GM23338 (cell line): ENCODE results near the gene KCTD21. TPM values are rescaled to one million over a fixed set of nuclear protein-coding genes. Genes with fewer than 3 reads are reported as not detected.

ENCODE experiments used
- ATAC-seq: fragments of 200-7000 bp; cut with Tn5 transposase; 3 replicates; pipeline ENCODE4 v1.9.1; 2020
- DNase-seq: peaks from one replicate; pipeline ENCODE4 v3.0.0-alpha.2; 2015; ENCODE audit warnings: low spot score
- H2AFZ ChIP-seq: fragments of 200-600 bp; sonication (generic); 2 replicates; pipeline ENCODE4 v1.8.0; 2016; ENCODE audit warnings: antibody characterized with exemption, mild to moderate bottlenecking, moderate library complexity
- H3F3A ChIP-seq: fragments of 200-600 bp; sonication (generic); replicated peaks from 2 replicates; pipeline ENCODE4 v1.8.0; 2017; ENCODE audit warnings: antibody characterized with exemption, mixed run types, low read depth
- H3K27ac ChIP-seq: fragments of 200-600 bp; sonication (generic); 2 replicates; pipeline ENCODE4 v1.6.1; 2016; ENCODE audit warnings: low read depth
- H3K27me3 ChIP-seq: fragments of 200-600 bp; sonication (generic); 2 replicates; pipeline ENCODE4 v1.8.0; 2016; ENCODE audit warnings: mild to moderate bottlenecking, mixed run types, moderate library complexity; ENCODE audit not compliant: insufficient read depth
- H3K36me3 ChIP-seq: fragments of 200-600 bp; sonication (generic); 2 replicates; pipeline ENCODE4 v1.8.0; 2016; ENCODE audit warnings: mild to moderate bottlenecking; ENCODE audit not compliant: insufficient read depth
- H3K4me1 ChIP-seq: fragments of 200-600 bp; sonication (generic); 2 replicates; pipeline ENCODE4 v1.8.0; 2016; ENCODE audit warnings: mild to moderate bottlenecking, moderate library complexity; ENCODE audit not compliant: insufficient read depth
- H3K4me2 ChIP-seq: fragments of 200-600 bp; sonication (generic); 2 replicates; pipeline ENCODE4 v1.7.1; 2017; ENCODE audit warnings: mixed run types
- H3K4me3 ChIP-seq: fragments of 200-600 bp; sonication (generic); 2 replicates; pipeline ENCODE4 v1.6.1; 2016; ENCODE audit warnings: mixed run types
- H3K79me2 ChIP-seq: fragments of 200-600 bp; sonication (generic); replicated peaks from 2 replicates; pipeline ENCODE4 v1.8.0; 2017; ENCODE audit warnings: mild to moderate bottlenecking; ENCODE audit not compliant: insufficient read depth
- H3K9me2 ChIP-seq: fragments of 200-600 bp; sonication (generic); 2 replicates; pipeline ENCODE4 v1.8.0; 2017; ENCODE audit not compliant: insufficient read depth
- H4K20me1 ChIP-seq: fragments of 200-600 bp; sonication (generic); replicated peaks from 2 replicates; pipeline ENCODE4 v1.8.0; 2017; ENCODE audit warnings: mild to moderate bottlenecking; ENCODE audit not compliant: insufficient read depth
- H3K27ac Mint-ChIP-seq: 2 replicates; pipeline ENCODE4 v1.8.0; 2020; ENCODE audit warnings: inconsistent platforms, mild to moderate bottlenecking, moderate library complexity, mixed read lengths
- H3K27me3 Mint-ChIP-seq: 3 replicates; pipeline ENCODE4 v1.8.0; 2022; ENCODE audit warnings: low read depth, mild to moderate bottlenecking, moderate library complexity, mixed read lengths, inconsistent platforms; ENCODE audit not compliant: insufficient read depth, poor library complexity
- H3K36me3 Mint-ChIP-seq: 3 replicates; pipeline ENCODE4 v1.8.0; 2021; ENCODE audit warnings: low read depth, mild to moderate bottlenecking, inconsistent platforms, moderate library complexity, mixed read lengths
- H3K4me1 Mint-ChIP-seq: 3 replicates; pipeline ENCODE4 v1.8.0; 2020; ENCODE audit warnings: mild to moderate bottlenecking, inconsistent platforms, mixed read lengths
- H3K4me3 Mint-ChIP-seq: 3 replicates; pipeline ENCODE4 v1.8.0; 2021; ENCODE audit warnings: moderate library complexity, mild to moderate bottlenecking, inconsistent platforms, mixed read lengths
- H3K9me3 Mint-ChIP-seq: 3 replicates; pipeline ENCODE4 v1.8.0; 2020; ENCODE audit warnings: moderate library complexity, mild to moderate bottlenecking, inconsistent platforms, mixed read lengths
- EZH2 ChIP-seq: fragments of 200-600 bp; sonication (generic); IDR thresholded peaks from one replicate; pipeline ENCODE4 v1.8.0; 2017; ENCODE audit warnings: antibody characterized with exemption, mild to moderate bottlenecking, low read depth; ENCODE audit not compliant: unreplicated experiment
- EZH2phosphoT487 ChIP-seq: fragments of 200-600 bp; sonication (generic); IDR thresholded peaks from one replicate; pipeline ENCODE4 v1.8.1; 2018; ENCODE audit warnings: antibody characterized with exemption; ENCODE audit not compliant: unreplicated experiment
- JUNB ChIP-seq: IDR thresholded peaks from one replicate; pipeline ENCODE4 v1.6.1; 2016; ENCODE audit warnings: antibody characterized with exemption; ENCODE audit not compliant: unreplicated experiment
- NANOG ChIP-seq: IDR thresholded peaks from 2 replicates; pipeline ENCODE4 v1.6.1; 2016; ENCODE audit warnings: antibody characterized with exemption, borderline replicate concordance
- POLR2AphosphoS5 ChIP-seq: IDR thresholded peaks from 2 replicates; pipeline ENCODE4 v1.6.1; 2016; ENCODE audit warnings: antibody characterized with exemption, low read depth
- STAT1 ChIP-seq: IDR thresholded peaks from one replicate; pipeline ENCODE4 v1.6.1; 2016; ENCODE audit warnings: antibody characterized with exemption; ENCODE audit not compliant: unreplicated experiment
- ZNF114 ChIP-seq: fragments of 250-450 bp; sonication (Bioruptor Pico); IDR thresholded peaks from 2 replicates; pipeline ENCODE4 v1.5.0; 2020; ENCODE audit warnings: mild to moderate bottlenecking, moderate library complexity
- ZNF331 ChIP-seq: fragments of 250-450 bp; sonication (Bioruptor Pico); IDR thresholded peaks from 2 replicates; pipeline ENCODE4 v1.5.0; 2020; ENCODE audit warnings: low read depth, mild to moderate bottlenecking, moderate library complexity
- polyA plus RNA-seq: library from polyadenylated mRNA; unstranded; fragments of >200 nt; fragmentation: Nextera tagmentation; extraction: Ambion mirVana; gene quantifications from 2 replicates; pipeline ENCODE4 v1.2.1, GENCODE V29; 2016
- total RNA-seq: library from RNA; depleted of rRNA; stranded (reverse); fragments of >200 nt; shearing (Covaris generic); gene quantifications from 2 replicates; pipeline ENCODE4 v1.2.3, GENCODE V29; 2014
- TF ChIP-seq, protein P1 (sequence below): IDR thresholded peaks from 2 replicates; pipeline ENCODE4 v1.6.1; 2016; ENCODE audit warnings: antibody characterized with exemption
- TF ChIP-seq, protein P2 (sequence below): fragments of 250-450 bp; sonication (Bioruptor Pico); IDR thresholded peaks from 2 replicates; pipeline ENCODE4 v1.5.0; 2020; ENCODE audit warnings: mild to moderate bottlenecking, moderate library complexity
- TF ChIP-seq, protein P3 (sequence below), 2 experiments: fragments of 200-600 bp in 1 of 2; sonication (generic) in 1 of 2; conservative IDR thresholded peaks; 2 replicates each; pipeline versions ENCODE4 v1.5.1 to v1.6.1; 2016 to 2017; ENCODE audit warnings: antibody characterized with exemption in 2 of 2, low read depth in 2 of 2, mild to moderate bottlenecking in 2 of 2, moderate library complexity in 1 of 2
- TF ChIP-seq, protein P4 (sequence below): IDR thresholded peaks from one replicate; pipeline ENCODE4 v1.6.1; 2018; ENCODE audit warnings: antibody characterized with exemption; ENCODE audit not compliant: unreplicated experiment

The KCTD21 gene
- total and polyA plus RNA-seq, 2 experiments from 2014 or later = 1.0 to 3.7 TPM

DNA sequence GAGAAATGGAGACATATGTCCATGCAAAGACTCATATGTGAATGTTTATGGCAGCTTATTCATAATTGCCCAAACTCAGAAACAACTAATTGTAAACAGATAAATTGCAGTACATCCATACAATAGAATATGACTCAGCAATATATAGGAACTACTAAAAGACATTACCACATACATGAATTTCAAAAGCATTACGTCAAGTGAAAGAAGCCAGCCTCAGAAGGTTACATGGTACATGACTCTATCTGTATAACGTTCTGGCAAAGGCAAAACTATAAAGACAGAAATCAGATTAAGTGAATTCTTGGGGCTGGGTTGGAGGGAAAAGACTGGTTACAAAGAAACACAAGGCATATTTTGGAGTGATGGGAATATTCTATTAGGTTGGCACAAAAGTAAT lies 7.2 kb downstream of the KCTD21 start:
- TF ChIP-seq, protein P1, sequence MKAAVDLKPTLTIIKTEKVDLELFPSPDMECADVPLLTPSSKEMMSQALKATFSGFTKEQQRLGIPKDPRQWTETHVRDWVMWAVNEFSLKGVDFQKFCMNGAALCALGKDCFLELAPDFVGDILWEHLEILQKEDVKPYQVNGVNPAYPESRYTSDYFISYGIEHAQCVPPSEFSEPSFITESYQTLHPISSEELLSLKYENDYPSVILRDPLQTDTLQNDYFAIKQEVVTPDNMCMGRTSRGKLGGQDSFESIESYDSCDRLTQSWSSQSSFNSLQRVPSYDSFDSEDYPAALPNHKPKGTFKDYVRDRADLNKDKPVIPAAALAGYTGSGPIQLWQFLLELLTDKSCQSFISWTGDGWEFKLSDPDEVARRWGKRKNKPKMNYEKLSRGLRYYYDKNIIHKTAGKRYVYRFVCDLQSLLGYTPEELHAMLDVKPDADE = no peak
- TF ChIP-seq EZH2 (no peak), STAT1 (no peak), POLR2AphosphoS5 (no peak), ZNF114 (CRISPR knock-in tag) (no peak), ZNF331 (no peak), EZH2phosphoT487 (no peak), JUNB (no peak), NANOG (no peak)
- TF ChIP-seq, protein P2, sequence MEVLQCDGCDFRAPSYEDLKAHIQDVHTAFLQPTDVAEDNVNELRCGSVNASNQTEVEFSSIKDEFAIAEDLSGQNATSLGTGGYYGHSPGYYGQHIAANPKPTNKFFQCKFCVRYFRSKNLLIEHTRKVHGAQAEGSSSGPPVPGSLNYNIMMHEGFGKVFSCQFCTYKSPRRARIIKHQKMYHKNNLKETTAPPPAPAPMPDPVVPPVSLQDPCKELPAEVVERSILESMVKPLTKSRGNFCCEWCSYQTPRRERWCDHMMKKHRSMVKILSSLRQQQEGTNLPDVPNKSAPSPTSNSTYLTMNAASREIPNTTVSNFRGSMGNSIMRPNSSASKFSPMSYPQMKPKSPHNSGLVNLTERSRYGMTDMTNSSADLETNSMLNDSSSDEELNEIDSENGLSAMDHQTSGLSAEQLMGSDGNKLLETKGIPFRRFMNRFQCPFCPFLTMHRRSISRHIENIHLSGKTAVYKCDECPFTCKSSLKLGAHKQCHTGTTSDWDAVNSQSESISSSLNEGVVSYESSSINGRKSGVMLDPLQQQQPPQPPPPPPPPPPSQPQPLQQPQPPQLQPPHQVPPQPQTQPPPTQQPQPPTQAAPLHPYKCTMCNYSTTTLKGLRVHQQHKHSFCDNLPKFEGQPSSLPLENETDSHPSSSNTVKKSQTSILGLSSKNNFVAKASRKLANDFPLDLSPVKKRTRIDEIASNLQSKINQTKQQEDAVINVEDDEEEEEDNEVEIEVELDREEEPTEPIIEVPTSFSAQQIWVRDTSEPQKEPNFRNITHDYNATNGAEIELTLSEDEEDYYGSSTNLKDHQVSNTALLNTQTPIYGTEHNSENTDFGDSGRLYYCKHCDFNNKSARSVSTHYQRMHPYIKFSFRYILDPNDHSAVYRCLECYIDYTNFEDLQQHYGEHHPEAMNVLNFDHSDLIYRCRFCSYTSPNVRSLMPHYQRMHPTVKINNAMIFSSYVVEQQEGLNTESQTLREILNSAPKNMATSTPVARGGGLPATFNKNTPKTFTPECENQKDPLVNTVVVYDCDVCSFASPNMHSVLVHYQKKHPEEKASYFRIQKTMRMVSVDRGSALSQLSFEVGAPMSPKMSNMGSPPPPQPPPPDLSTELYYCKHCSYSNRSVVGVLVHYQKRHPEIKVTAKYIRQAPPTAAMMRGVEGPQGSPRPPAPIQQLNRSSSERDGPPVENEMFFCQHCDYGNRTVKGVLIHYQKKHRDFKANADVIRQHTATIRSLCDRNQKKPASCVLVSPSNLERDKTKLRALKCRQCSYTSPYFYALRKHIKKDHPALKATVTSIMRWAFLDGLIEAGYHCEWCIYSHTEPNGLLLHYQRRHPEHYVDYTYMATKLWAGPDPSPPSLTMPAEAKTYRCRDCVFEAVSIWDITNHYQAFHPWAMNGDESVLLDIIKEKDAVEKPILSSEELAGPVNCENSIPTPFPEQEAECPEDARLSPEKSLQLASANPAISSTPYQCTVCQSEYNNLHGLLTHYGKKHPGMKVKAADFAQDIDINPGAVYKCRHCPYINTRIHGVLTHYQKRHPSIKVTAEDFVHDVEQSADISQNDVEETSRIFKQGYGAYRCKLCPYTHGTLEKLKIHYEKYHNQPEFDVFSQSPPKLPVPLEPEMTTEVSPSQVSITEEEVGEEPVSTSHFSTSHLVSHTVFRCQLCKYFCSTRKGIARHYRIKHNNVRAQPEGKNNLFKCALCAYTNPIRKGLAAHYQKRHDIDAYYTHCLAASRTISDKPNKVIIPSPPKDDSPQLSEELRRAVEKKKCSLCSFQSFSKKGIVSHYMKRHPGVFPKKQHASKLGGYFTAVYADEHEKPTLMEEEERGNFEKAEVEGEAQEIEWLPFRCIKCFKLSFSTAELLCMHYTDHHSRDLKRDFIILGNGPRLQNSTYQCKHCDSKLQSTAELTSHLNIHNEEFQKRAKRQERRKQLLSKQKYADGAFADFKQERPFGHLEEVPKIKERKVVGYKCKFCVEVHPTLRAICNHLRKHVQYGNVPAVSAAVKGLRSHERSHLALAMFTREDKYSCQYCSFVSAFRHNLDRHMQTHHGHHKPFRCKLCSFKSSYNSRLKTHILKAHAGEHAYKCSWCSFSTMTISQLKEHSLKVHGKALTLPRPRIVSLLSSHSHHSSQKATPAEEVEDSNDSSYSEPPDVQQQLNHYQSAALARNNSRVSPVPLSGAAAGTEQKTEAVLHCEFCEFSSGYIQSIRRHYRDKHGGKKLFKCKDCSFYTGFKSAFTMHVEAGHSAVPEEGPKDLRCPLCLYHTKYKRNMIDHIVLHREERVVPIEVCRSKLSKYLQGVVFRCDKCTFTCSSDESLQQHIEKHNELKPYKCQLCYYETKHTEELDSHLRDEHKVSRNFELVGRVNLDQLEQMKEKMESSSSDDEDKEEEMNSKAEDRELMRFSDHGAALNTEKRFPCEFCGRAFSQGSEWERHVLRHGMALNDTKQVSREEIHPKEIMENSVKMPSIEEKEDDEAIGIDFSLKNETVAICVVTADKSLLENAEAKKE (CRISPR knock-in tag) = no peak
- TF ChIP-seq, protein P3, sequence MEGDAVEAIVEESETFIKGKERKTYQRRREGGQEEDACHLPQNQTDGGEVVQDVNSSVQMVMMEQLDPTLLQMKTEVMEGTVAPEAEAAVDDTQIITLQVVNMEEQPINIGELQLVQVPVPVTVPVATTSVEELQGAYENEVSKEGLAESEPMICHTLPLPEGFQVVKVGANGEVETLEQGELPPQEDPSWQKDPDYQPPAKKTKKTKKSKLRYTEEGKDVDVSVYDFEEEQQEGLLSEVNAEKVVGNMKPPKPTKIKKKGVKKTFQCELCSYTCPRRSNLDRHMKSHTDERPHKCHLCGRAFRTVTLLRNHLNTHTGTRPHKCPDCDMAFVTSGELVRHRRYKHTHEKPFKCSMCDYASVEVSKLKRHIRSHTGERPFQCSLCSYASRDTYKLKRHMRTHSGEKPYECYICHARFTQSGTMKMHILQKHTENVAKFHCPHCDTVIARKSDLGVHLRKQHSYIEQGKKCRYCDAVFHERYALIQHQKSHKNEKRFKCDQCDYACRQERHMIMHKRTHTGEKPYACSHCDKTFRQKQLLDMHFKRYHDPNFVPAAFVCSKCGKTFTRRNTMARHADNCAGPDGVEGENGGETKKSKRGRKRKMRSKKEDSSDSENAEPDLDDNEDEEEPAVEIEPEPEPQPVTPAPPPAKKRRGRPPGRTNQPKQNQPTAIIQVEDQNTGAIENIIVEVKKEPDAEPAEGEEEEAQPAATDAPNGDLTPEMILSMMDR (conservative IDR thresholded peaks at IDR 0.05; ENCODE audit: low read depth in 2 of 2) = no peak
- TF ChIP-seq, protein P4, sequence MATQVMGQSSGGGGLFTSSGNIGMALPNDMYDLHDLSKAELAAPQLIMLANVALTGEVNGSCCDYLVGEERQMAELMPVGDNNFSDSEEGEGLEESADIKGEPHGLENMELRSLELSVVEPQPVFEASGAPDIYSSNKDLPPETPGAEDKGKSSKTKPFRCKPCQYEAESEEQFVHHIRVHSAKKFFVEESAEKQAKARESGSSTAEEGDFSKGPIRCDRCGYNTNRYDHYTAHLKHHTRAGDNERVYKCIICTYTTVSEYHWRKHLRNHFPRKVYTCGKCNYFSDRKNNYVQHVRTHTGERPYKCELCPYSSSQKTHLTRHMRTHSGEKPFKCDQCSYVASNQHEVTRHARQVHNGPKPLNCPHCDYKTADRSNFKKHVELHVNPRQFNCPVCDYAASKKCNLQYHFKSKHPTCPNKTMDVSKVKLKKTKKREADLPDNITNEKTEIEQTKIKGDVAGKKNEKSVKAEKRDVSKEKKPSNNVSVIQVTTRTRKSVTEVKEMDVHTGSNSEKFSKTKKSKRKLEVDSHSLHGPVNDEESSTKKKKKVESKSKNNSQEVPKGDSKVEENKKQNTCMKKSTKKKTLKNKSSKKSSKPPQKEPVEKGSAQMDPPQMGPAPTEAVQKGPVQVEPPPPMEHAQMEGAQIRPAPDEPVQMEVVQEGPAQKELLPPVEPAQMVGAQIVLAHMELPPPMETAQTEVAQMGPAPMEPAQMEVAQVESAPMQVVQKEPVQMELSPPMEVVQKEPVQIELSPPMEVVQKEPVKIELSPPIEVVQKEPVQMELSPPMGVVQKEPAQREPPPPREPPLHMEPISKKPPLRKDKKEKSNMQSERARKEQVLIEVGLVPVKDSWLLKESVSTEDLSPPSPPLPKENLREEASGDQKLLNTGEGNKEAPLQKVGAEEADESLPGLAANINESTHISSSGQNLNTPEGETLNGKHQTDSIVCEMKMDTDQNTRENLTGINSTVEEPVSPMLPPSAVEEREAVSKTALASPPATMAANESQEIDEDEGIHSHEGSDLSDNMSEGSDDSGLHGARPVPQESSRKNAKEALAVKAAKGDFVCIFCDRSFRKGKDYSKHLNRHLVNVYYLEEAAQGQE = no peak
- Mint-ChIP-seq H3K4me3 (no peak overlapping the region), H3K27ac (no peak overlapping the region), H3K36me3 (no peaks in the 10 kb centered on the region), H3K27me3 (peaks cover under 1% of the 10 kb centered on the region), H3K9me3 (no peaks in the 10 kb centered on the region; the same call in 2 of the 3 replicates), H3K4me1 (peaks cover 5% of the 10 kb centered on the region; the same call in 2 of the 3 replicates)
- Histone ChIP-seq H3K27me3 (no peaks in the 10 kb centered on the region), H3K27ac (no peak overlapping the region), H3K79me2 (no peaks in the 10 kb centered on the region), H3K4me1 (no peaks in the 10 kb centered on the region), H3F3A (no peaks in the 10 kb centered on the region), H3K9me2 (no peaks in the 10 kb centered on the region), H2AFZ (no peak overlapping the region), H3K4me2 (no peak overlapping the region), H3K4me3 (no peak overlapping the region), H3K36me3 (no peaks in the 10 kb centered on the region), H4K20me1 (no peaks in the 10 kb centered on the region)
- ATAC-seq (no peak), DNase-seq (no peak)
